Thoracic aorta endothelial cell (primary cell): Measurements from ENCODE around the gene OR4X1. TPM values are rescaled to one million over a fixed set of nuclear protein-coding genes. Genes with fewer than 3 reads are reported as not detected.

Source experiments
- total RNA-seq: library from RNA; depleted of rRNA; stranded (reverse); fragments of >200 nt; gene quantifications from 2 replicates; pipeline ENCODE4 v1.2.3, GENCODE V29; 2012

Gene OR4X1, protein sequence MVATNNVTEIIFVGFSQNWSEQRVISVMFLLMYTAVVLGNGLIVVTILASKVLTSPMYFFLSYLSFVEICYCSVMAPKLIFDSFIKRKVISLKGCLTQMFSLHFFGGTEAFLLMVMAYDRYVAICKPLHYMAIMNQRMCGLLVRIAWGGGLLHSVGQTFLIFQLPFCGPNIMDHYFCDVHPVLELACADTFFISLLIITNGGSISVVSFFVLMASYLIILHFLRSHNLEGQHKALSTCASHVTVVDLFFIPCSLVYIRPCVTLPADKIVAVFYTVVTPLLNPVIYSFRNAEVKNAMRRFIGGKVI
- total RNA-seq, result not detected in 2 replicates

DNA sequence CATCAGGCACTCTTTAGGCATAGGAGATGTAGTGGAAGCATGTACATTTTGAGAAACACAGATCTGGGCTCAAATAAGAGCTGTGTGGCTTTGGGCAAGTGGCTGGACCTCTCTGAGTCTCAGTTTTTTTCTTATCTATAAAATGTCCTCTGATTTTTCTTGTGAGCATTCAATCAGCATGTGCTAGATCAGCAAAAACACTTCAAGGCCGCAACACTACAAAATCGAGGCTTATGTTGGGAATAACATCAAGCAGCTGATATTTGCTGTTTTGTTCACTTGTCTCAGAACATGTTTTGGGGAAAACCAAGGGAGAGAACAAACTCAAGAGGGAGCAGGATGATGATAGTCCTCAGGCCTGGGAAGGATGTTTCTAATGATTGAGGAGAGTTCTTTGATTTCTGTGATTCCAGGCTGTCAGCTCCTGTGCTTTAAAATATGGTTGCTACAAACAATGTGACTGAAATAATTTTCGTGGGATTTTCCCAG lies at the start of gene OR4X1:
TSS of gene OR4X1 (plus strand) at position 439 of the 489 bp plus-strand sequence. CDS start at position 439, 0 bp downstream.

DNA sequence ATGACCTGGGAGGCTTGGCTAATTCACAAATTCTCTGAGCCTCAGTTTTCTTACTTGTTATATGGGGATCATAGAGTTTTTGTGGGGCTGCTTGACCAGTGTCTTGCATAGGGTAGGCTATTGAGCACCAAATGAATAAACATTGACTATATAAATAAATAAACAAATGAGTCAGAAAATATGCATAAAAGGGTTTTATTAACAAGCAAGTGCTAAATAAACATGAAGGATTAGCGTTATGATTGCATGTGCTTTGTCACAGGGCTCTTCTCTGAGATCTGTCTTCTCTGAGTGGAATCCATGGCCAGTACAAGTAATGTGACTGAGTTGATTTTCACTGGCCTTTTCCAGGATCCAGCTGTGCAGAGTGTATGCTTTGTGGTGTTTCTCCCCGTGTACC lies 47.2 kb upstream of the OR4X1 start, which contains the start of gene OR4B1:
TSS of gene OR4B1 (plus strand) at position 301 of the 400 bp plus-strand sequence. CDS start at position 301, 0 bp downstream.

DNA sequence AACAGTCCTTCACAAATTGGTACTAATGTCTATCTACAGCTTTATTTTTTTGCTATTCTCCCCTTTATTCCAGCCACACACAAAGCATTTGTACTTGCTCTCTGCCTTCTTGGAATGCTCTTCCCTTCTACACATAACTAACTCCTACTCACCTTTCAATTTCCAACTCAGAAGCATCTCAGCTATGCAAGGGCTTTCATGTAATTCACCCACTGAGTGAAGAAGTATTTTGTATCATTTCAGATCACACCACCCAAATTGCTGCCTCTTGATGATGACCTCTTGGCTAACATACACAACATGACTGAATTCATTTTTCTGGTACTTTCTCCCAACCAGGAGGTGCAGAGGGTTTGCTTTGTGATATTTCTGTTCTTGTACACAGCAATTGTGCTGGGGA lies 18.9 kb upstream of the OR4X1 start, which contains the start of gene OR4X2:
TSS of gene OR4X2 (plus strand) at position 301 of the 400 bp plus-strand sequence. CDS start at position 301, 0 bp downstream.

DNA sequence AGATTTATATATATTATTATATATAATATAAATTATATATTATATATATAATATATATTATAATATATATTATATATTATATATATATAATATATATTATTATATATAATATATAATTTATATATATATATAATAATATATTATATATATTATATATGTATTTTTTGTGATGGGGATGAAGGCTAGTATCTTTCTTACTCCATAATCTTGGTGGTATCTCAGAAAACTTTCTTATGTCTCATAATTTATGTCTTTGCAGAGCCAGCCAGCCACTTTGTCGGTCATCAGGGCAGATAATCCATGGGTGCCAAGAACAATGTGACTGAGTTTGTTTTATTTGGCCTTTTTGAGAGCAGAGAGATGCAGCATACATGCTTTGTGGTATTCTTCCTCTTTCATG lies 42.3 kb downstream of the OR4X1 start, which contains the start of gene OR4S1:
TSS of gene OR4S1 (plus strand) at position 301 of the 400 bp plus-strand sequence. CDS start at position 301, 0 bp downstream.

Other genes starting within 250 kb of the OR4X1 start
- gene OR4B1, start 47.1 kb upstream of the OR4X1 start, total RNA-seq, result not detected in 2 replicates
- not detected in 2 replicates for gene OR4X2, start 18.8 kb upstream of the OR4X1 start, total RNA-seq
- gene OR4S1, start 42.4 kb downstream of the OR4X1 start, total RNA-seq, result not detected in 2 replicates
- not detected in 2 replicates for gene OR4C3, start 61.1 kb downstream of the OR4X1 start, total RNA-seq
- gene OR4C5, start 102.6 kb downstream of the OR4X1 start, total RNA-seq, result not detected in 2 replicates
- gene OR4A47, start 224.9 kb downstream of the OR4X1 start, total RNA-seq, result not detected in 2 replicates